Endothelial cell of umbilical vein (primary cell): ENCODE data around the gene WIZ. TPM values are rescaled to one million over a fixed set of nuclear protein-coding genes. Genes with fewer than 3 reads are reported as not detected.

Experiments used
- BruUV-seq: library from RNA; stranded (reverse); fragments of 400-500 nt; replicated peaks from 2 replicates; lab custom pipeline; 2021; lab: Mats Ljungman, UMichigan
- CTCF ChIA-PET: fragments of 300-600, 350-600 bp; sonication (Branson Sonifier 250); formaldehyde crosslinking; loops from one replicate; lab custom pipeline; 2021; ENCODE audit warnings: antibody characterized with exemption, inconsistent platforms; lab: Charles Lee
- POLR2A ChIA-PET: fragments of 300-600, 350-600 bp; sonication (Branson Sonifier 250); formaldehyde crosslinking; loops from one replicate; lab custom pipeline; 2021; ENCODE audit warnings: antibody characterized with exemption, inconsistent platforms; lab: Charles Lee
- DNase-seq: peaks from one replicate; pipeline ENCODE4 v3.0.0-alpha.2; 2011; ENCODE audit warnings: low read depth, low spot score
- FAIRE-seq: peaks from 2 replicates; lab custom pipeline; 2011; peaks lifted over from hg19 to GRCh38; lab: Jason Lieb, UNC
- H2AFZ ChIP-seq: 2 replicates; pipeline ENCODE4 v1.6.0; 2012; ENCODE audit warnings: low read depth, low read length, control low read depth, inconsistent platforms
- H3K27ac ChIP-seq: 2 replicates; pipeline ENCODE4 v1.5.1; 2011; ENCODE audit warnings: low read depth, mild to moderate bottlenecking, control low read depth, low read length, moderate library complexity; ENCODE audit not compliant: insufficient read depth
- H3K27me3 ChIP-seq, 2 experiments: 2 replicates each; pipeline versions ENCODE4 v1.6.0 to v1.6.1; 2011; ENCODE audit warnings: low read length in 2 of 2, mixed read lengths in 1 of 2; ENCODE audit not compliant: control insufficient read depth in 2 of 2, insufficient read depth in 2 of 2
- H3K36me3 ChIP-seq, 2 experiments: 2 replicates in 1 of 2; 3 replicates in 1 of 2; pipeline ENCODE4 v1.5.1; 2011; ENCODE audit warnings: low read length in 2 of 2, mild to moderate bottlenecking in 1 of 2, moderate library complexity in 1 of 2; ENCODE audit not compliant: control insufficient read depth in 2 of 2, insufficient read depth in 2 of 2; ENCODE audit errors: extremely low read depth in 1 of 2
- H3K4me1 ChIP-seq: 3 replicates; pipeline ENCODE4 v1.5.1; 2011; ENCODE audit warnings: mild to moderate bottlenecking, low read length; ENCODE audit not compliant: control insufficient read depth, insufficient read depth; ENCODE audit errors: extremely low read depth
- H3K4me2 ChIP-seq: 2 replicates; pipeline ENCODE4 v1.6.1; 2011; ENCODE audit warnings: low read length, control low read depth, mixed read lengths; ENCODE audit not compliant: insufficient read depth
- H3K4me3 ChIP-seq, 3 experiments: fragments of 200-600 bp in 1 of 3; sonication (generic), shearing (Covaris generic) in 1 of 3; replicated peaks in 1 of 3; 2 replicates each; pipeline ENCODE4 v1.5.1; 2011 to 2016; ENCODE audit warnings: control low read depth in 3 of 3, low read length in 3 of 3, mild to moderate bottlenecking in 2 of 3, inconsistent platforms in 1 of 3, low read depth in 1 of 3, moderate library complexity in 1 of 3; ENCODE audit not compliant: insufficient read depth in 1 of 3
- H3K79me2 ChIP-seq: 2 replicates; pipeline ENCODE4 v1.6.0; 2012; ENCODE audit warnings: low read length, inconsistent platforms; ENCODE audit not compliant: control insufficient read depth, insufficient read depth
- H3K9ac ChIP-seq: replicated peaks from 2 replicates; pipeline ENCODE3; 2011; ENCODE audit warnings: low read length, control low read depth; ENCODE audit not compliant: insufficient read depth; ENCODE audit errors: extremely low read depth
- H3K9me1 ChIP-seq: replicated peaks from 3 replicates; pipeline ENCODE4 v1.6.0; 2011; ENCODE audit warnings: mild to moderate bottlenecking, low read length; ENCODE audit not compliant: control insufficient read depth, insufficient read depth; ENCODE audit errors: extremely low read depth
- H3K9me3 ChIP-seq: replicated peaks from 2 replicates; pipeline ENCODE4 v1.5.1; 2012; ENCODE audit warnings: low read length, inconsistent platforms; ENCODE audit not compliant: control insufficient read depth, insufficient read depth
- H4K20me1 ChIP-seq: replicated peaks from 2 replicates; pipeline ENCODE3; 2011; ENCODE audit warnings: mild to moderate bottlenecking, low read length; ENCODE audit not compliant: control insufficient read depth, insufficient read depth; ENCODE audit errors: extremely low read depth
- CTCF ChIP-seq, 2 donors: IDR thresholded peaks; 1 replicate in 1 of 2; 2 replicates in 1 of 2; pipeline ENCODE4 v1.5.1; 2011; ENCODE audit warnings: low read length in 2 of 2, mild to moderate bottlenecking in 2 of 2, moderate library complexity in 2 of 2, control low read depth in 1 of 2, inconsistent platforms in 1 of 2, low read depth in 1 of 2; ENCODE audit not compliant: insufficient read depth in 1 of 2; ENCODE audit errors: extremely low read depth in 1 of 2
- EZH2 ChIP-seq: IDR thresholded peaks from 2 replicates; pipeline ENCODE4 v1.6.1; 2012; ENCODE audit warnings: borderline replicate concordance, low read depth, mild to moderate bottlenecking, moderate library complexity, low read length, inconsistent platforms; ENCODE audit not compliant: severe bottlenecking
- FOS ChIP-seq: IDR thresholded peaks from 2 replicates; pipeline ENCODE4 v1.6.1; 2011; ENCODE audit warnings: mild to moderate bottlenecking, low read length, moderate library complexity, borderline replicate concordance; ENCODE audit not compliant: insufficient read depth
- GATA2 ChIP-seq: IDR thresholded peaks from 2 replicates; pipeline ENCODE4 v1.7.0; 2011; ENCODE audit warnings: low read depth, mild to moderate bottlenecking, moderate library complexity, mixed read lengths, low read length; ENCODE audit not compliant: insufficient read length, insufficient read depth
- JUN ChIP-seq: IDR thresholded peaks from 2 replicates; pipeline ENCODE4 v1.6.1; 2011; ENCODE audit warnings: borderline replicate concordance, low read depth; ENCODE audit not compliant: insufficient read length, insufficient read depth
- MAX ChIP-seq: IDR thresholded peaks from 2 replicates; pipeline ENCODE4 v1.6.1; 2011; ENCODE audit not compliant: insufficient read depth, insufficient read length
- MYC ChIP-seq: IDR thresholded peaks from one replicate; pipeline ENCODE4 v1.6.1; 2011; ENCODE audit warnings: mild to moderate bottlenecking, low read depth, low read length
- POLR2A ChIP-seq: IDR thresholded peaks from 2 replicates; pipeline ENCODE4 v1.6.1; 2012; ENCODE audit warnings: low read depth, mild to moderate bottlenecking, control low read depth, low read length
- POLR2AphosphoS5 ChIP-seq: IDR thresholded peaks from 2 replicates; pipeline ENCODE4 v1.6.1; 2012; ENCODE audit warnings: low read depth, mild to moderate bottlenecking, control low read depth, low read length, moderate library complexity; ENCODE audit not compliant: insufficient read depth
- dilution Hi-C: fragments of 300-500 bp; cut with MboI; formaldehyde crosslinking; loops from one replicate; pipeline ENCODE4 v1.15.0; 2019; ENCODE audit warnings: low sequenced_read_pairs; ENCODE audit not compliant: extremely low pct_ligation_motif_present
- intact Hi-C: fragments of 100-400 bp; cut with micrococcal nuclease; formaldehyde crosslinking; loops from one replicate; pipeline ENCODE4 v1.10.0; 2022
- polyA plus RNA-seq, 4 experiments: library from polyadenylated mRNA; depleted of rRNA in 3 of 4; stranded (reverse) in 3 of 4; unstranded in 1 of 4; fragments of >200 nt; gene quantifications; 2 replicates each; pipeline versions ENCODE4 v1.2.1 to v1.2.3, GENCODE V29; 2011 to 2012; ENCODE audit warnings: missing spikeins in 1 of 4
- total RNA-seq: library from RNA; stranded (reverse); gene quantifications from 2 replicates; pipeline ENCODE4 v1.2.3, GENCODE V29; 2021

The WIZ gene
- total and polyA plus RNA-seq, 2 donors (not counting 3 experiments of a cell fraction or from before 2014, with no cell fraction given) = 21.0 to 47.2 TPM

GRCh38 chr19:15443838-15444237, 5.9 kb downstream of the WIZ start:
- no peak overlapping the region for H3K4me3 ChIP-seq
- H4K20me1 ChIP-seq = no peaks in the 10 kb centered on the region
- no peaks in the 10 kb centered on the region for H3K9me3 ChIP-seq
- intact Hi-C loops = no loop called here
- H3K9me1 ChIP-seq = no peaks in the 10 kb centered on the region
- FAIRE-seq = no peak
- ChIA-PET CTCF (no interaction called here), POLR2A (no interaction called here)
- peaks cover 3% of the 10 kb centered on the region for H3K4me1 ChIP-seq
- H3K9ac ChIP-seq = no peak overlapping the region
- TF ChIP-seq MYC (no peak), JUN (no peak), FOS (no peak), CTCF (IDR thresholded peaks at IDR 0.05; ENCODE audit: extremely low read depth in 1 of 2, insufficient read depth in 1 of 2, low read depth in 1 of 2, low read length in 2 of 2) (no peak), POLR2AphosphoS5 (no peak), EZH2 (no peak), MAX (no peak), POLR2A (no peak), GATA2 (no peak)
- H2AFZ ChIP-seq = no peak overlapping the region
- H3K36me3 ChIP-seq = no peaks in the 10 kb centered on the region
- DNase-seq = no peak
- no peaks in the 10 kb centered on the region for H3K79me2 ChIP-seq
- no TSS peak for BruUV-seq
- dilution Hi-C loops = no loop called here
- no peak overlapping the region for H3K4me2 ChIP-seq
- no peak overlapping the region for H3K27ac ChIP-seq
- no peaks in the 10 kb centered on the region for H3K27me3 ChIP-seq
